ENCODE data around the gene GRIN2D.

Gene GRIN2D

DNA sequence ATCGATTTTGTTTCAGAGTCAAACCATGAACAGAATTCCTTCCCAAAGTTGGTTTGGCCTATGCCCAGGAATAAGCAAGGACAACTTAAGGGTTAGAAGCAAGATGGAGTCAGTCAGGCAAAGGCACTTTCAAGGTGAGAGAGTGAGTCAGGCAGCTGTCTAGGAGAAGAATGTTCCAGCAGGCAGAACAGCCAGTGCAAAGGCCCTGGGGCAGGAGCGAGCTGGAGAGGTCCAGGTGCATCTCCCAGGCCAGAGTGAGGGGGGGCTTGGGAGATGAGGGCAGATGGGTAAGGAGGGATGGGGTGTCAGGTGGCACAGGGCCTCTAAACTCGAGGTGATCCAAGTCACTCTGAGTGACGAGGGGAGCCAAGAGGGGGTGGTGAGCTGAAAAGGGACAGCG lies 43.1 kb downstream of the GRIN2D start:
- TF ChIP-seq, protein P1, sequence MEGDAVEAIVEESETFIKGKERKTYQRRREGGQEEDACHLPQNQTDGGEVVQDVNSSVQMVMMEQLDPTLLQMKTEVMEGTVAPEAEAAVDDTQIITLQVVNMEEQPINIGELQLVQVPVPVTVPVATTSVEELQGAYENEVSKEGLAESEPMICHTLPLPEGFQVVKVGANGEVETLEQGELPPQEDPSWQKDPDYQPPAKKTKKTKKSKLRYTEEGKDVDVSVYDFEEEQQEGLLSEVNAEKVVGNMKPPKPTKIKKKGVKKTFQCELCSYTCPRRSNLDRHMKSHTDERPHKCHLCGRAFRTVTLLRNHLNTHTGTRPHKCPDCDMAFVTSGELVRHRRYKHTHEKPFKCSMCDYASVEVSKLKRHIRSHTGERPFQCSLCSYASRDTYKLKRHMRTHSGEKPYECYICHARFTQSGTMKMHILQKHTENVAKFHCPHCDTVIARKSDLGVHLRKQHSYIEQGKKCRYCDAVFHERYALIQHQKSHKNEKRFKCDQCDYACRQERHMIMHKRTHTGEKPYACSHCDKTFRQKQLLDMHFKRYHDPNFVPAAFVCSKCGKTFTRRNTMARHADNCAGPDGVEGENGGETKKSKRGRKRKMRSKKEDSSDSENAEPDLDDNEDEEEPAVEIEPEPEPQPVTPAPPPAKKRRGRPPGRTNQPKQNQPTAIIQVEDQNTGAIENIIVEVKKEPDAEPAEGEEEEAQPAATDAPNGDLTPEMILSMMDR (IDR thresholded peaks at IDR 0.05): no peak

DNA sequence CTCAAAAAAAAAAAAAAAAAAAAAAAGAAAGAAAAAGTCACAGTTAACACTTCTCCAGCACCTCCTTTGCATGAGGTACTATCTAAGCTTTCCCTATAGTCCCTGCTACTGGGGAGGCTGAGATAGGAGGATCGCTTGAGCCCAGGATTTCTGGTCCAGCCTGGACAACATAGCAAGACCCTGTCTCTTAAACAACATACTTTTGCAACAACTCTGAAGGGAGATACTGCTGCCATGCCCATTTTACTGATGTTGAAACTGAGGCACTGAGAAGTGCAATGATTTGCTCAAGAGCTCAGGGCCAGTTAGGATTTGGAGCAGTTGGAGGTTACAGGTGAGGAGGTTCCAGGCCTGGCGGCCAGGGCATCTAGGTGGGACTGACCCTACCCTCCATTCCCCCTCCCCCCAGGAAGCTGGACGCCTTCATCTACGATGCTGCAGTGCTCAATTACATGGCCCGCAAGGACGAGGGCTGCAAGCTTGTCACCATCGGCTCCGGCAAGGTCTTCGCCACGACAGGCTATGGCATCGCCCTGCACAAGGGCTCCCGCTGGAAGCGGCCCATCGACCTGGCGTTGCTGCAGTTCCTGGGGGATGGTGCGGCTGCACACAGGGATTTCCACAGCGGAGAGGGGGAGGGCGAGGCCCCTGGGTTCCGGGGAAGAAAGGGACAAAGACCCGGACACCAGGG lies 48.0 kb downstream of the GRIN2D start:
- TF ChIP-seq, protein P1 (IDR thresholded peaks at IDR 0.05): no peak

DNA sequence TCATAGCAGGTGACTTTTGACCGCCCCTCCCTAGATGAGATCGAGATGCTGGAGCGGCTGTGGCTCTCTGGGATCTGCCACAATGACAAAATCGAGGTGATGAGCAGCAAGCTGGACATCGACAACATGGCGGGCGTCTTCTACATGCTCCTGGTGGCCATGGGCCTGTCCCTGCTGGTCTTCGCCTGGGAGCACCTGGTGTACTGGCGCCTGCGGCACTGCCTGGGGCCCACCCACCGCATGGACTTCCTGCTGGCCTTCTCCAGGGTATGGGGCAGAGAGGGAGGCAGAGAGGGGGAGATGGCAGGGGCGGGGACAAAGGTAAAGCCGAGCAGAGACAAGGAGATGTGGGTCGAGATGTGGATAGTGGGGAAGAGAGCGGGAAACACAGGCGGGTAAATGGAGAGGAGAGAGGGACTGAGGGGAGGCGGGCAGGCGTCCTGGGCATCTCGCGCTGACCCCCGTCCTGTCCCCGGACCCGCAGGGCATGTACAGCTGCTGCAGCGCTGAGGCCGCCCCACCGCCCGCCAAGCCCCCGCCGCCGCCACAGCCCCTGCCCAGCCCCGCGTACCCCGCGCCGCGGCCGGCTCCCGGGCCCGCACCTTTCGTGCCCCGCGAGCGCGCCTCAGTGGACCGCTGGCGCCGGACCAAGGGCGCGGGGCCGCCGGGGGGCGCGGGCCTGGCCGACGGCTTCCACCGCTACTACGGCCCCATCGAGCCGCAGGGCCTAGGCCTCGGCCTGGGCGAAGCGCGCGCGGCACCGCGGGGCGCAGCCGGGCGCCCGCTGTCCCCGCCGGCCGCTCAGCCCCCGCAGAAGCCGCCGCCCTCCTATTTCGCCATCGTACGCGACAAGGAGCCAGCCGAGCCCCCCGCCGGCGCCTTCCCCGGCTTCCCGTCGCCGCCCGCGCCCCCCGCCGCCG lies 48.9 kb downstream of the GRIN2D start:
- TF ChIP-seq, protein P1 (IDR thresholded peaks at IDR 0.05): no peak

DNA sequence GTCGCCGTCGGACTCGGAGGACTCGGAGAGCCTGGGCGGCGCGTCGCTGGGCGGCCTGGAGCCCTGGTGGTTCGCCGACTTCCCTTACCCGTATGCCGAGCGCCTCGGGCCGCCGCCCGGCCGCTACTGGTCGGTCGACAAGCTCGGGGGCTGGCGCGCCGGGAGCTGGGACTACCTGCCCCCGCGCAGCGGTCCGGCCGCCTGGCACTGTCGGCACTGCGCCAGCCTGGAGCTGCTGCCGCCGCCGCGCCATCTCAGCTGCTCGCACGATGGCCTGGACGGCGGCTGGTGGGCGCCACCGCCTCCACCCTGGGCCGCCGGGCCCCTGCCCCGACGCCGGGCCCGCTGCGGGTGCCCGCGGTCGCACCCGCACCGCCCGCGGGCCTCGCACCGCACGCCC lies 49.8 kb downstream of the GRIN2D start:
- TF ChIP-seq, protein P1 (IDR thresholded peaks at IDR 0.05): no peak
